Naive B cell (primary cell): ENCODE measurements around the gene TGFBR3. TPM values are rescaled to one million over a fixed set of nuclear protein-coding genes. Genes with fewer than 3 reads are reported as not detected.

Experiments used
- ATAC-seq, 2 donors: fragments of 150-1000 bp; cut with Tn5 transposase; 2 replicates each; pipeline ENCODE4 v1.10.0; 2021; ENCODE audit warnings: low read depth in 2 of 2, mild to moderate bottlenecking in 2 of 2, moderate library complexity in 2 of 2
- DNase-seq: peaks from one replicate; pipeline ENCODE4 v3.0.0; 2022
- H3K27ac Mint-ChIP-seq, 6 donors: one replicate each; pipeline ENCODE4 v1.8.0; 2020 to 2022; ENCODE audit warnings: mild to moderate bottlenecking in 6 of 6, mixed read lengths in 6 of 6, moderate library complexity in 5 of 6, inconsistent platforms in 2 of 6
- H3K27me3 Mint-ChIP-seq, 3 donors: one replicate each; pipeline ENCODE4 v1.8.0; 2021 to 2022; ENCODE audit warnings: mixed read lengths in 3 of 3, mild to moderate bottlenecking in 1 of 3
- H3K36me3 Mint-ChIP-seq, 2 donors: one replicate each; pipeline ENCODE4 v1.8.0; 2020 to 2022; ENCODE audit warnings: mixed read lengths in 2 of 2, inconsistent platforms in 1 of 2, mild to moderate bottlenecking in 1 of 2
- H3K4me1 Mint-ChIP-seq, 3 donors: one replicate each; pipeline ENCODE4 v1.8.0; 2020 to 2022; ENCODE audit warnings: mixed read lengths in 3 of 3, inconsistent platforms in 1 of 3, mild to moderate bottlenecking in 1 of 3, moderate library complexity in 1 of 3
- H3K4me3 Mint-ChIP-seq, 8 donors: one replicate each; pipeline ENCODE4 v1.8.0; 2020 to 2022; ENCODE audit warnings: mild to moderate bottlenecking in 8 of 8, mixed read lengths in 8 of 8, moderate library complexity in 8 of 8, inconsistent platforms in 2 of 8
- H3K9me3 Mint-ChIP-seq, 7 donors: one replicate each; pipeline ENCODE4 v1.8.0; 2020 to 2022; ENCODE audit warnings: mixed read lengths in 7 of 7, mild to moderate bottlenecking in 5 of 7, inconsistent platforms in 2 of 7, moderate library complexity in 1 of 7
- polyA plus RNA-seq, 6 donors: library from polyadenylated mRNA; unstranded; fragments of 300-500 nt; fragmentation: Illumina TruSeq; gene quantifications; one replicate each; pipeline ENCODE4 v1.2.3, GENCODE V29; 2021; ENCODE audit warnings: low read depth in 6 of 6

TGFBR3 gene
- polyA plus RNA-seq, 6 donors from 2014 or later, result 0.04 to 0.43 (median 0.31) TPM

DNA sequence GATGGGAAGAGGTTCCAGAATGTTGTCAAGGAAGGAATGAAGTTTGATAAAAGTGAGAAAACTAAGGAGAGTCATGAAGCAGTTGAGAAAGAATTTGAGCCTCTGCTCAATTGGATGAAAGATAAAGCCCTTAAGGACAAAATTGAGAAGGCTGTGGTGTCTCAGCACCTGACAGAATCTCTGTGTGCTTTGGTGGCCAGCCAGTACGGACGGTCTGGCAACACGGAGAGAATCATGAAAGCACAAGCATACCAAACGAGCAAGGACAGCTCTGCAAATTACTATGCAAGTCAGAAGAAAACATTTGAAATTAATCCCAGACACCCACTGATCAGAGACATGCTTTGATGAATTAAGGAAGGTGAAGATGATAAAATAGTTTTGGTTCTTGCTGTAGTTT is 242.5 kb downstream of the TGFBR3 start:
- Mint-ChIP-seq H3K27ac (no peak overlapping the region), H3K27me3 (peaks cover 0 to 19% (median 0%) of the 10 kb centered on the region in 3 donors), H3K4me3 (no peak overlapping the region), H3K4me1 (no peaks in the 10 kb centered on the region), H3K9me3 (peaks cover 0 to 18% (median 9%) of the 10 kb centered on the region in 7 donors), H3K36me3 (peaks cover 4 to 10% of the 10 kb centered on the region in 2 donors)
- no peak for DNase-seq
- ATAC-seq, result no peak

DNA sequence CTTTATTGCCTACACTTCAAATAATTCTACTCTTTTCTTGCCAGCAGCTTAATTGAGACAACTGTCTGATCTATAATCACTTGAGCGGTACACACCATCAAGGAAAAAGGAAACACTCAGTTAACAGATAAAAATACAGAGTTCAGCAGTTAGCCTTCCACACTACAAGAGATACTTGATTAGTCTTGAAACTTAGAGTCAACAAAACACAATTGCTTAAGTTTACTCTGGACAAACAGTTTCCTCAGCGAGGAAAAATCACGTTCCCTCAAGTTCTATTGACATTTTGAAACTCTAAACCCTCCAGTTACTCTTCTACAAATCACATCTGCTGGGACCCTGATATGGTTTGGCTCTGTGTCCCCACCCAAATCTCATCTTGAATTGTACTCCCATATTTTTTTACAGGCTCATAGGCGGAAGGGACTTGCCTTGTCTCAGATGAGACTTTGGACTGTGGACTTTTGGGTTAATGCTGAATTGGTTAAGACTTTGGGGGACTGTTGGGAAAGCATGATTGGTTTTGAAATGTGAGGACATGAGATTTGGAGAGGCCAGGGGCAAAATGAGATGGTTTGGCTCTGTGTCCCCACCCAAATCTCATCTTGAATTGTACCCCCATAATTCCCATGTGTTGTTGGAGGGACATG is 244.9 kb downstream of the TGFBR3 start:
- Mint-ChIP-seq H3K4me3 (no peak overlapping the region), H3K4me1 (no peaks in the 10 kb centered on the region), H3K9me3 (peaks cover 0 to 18% (median 9%) of the 10 kb centered on the region in 7 donors), H3K27me3 (peaks cover 0 to 19% (median 0%) of the 10 kb centered on the region in 3 donors), H3K36me3 (peaks cover 4 to 10% of the 10 kb centered on the region in 2 donors), H3K27ac (no peak overlapping the region)
- no peak for DNase-seq
- no peak for ATAC-seq

DNA sequence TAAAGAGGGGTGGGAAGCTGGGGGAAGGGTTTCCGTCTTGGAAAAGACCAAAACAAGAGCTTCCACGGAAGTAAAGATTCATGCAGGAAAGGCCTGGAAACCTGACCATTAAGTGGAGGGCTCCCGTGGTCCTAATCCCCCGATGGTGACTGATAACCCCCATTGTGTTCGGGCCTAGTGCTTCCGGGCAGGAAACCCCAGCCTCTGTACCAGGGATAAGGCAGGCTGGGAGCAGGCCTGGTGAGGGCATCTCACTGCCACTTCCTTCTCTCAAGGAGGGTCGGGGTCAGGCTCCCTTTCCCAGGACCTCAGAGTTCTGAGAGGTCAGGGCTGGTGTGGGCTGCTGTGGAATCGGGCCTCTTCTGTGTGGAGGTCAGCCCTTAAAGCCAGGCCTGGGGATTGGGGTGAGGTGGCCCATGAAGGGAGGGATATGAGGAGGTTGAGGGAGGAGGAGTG is 248.4 kb downstream of the TGFBR3 start:
- Mint-ChIP-seq H3K27ac (peak overlapping the region in 2 of 6 donors; percentile 32 to 61), H3K4me1 (no peaks in the 10 kb centered on the region), H3K9me3 (peaks cover 0 to 18% (median 9%) of the 10 kb centered on the region in 7 donors), H3K36me3 (peaks cover 4 to 10% of the 10 kb centered on the region in 2 donors), H3K4me3 (no peak overlapping the region), H3K27me3 (peaks cover 0 to 12% (median 0%) of the 10 kb centered on the region in 3 donors)
- DNase-seq, result no peak
- no peak for ATAC-seq

DNA sequence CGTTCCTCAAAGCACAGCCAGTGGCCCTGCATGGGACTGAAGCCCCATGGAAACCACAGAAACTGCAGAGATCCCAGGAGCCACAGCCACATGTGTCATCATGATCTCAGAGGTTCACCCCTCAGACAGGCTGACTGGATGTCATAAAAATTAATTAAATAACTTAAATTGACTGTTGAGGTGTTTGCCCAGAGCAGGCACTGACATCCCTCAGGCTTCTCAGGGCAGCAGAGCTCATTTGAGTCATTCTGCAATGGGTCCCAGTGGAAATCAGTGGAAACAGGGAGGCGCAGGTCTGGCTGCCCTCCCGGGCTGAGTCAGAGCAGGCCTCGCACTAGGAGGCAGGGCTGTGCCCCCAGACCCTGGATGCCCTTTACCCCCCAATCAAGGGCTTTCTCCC is 250.2 kb downstream of the TGFBR3 start:
- no peak for DNase-seq

DNA sequence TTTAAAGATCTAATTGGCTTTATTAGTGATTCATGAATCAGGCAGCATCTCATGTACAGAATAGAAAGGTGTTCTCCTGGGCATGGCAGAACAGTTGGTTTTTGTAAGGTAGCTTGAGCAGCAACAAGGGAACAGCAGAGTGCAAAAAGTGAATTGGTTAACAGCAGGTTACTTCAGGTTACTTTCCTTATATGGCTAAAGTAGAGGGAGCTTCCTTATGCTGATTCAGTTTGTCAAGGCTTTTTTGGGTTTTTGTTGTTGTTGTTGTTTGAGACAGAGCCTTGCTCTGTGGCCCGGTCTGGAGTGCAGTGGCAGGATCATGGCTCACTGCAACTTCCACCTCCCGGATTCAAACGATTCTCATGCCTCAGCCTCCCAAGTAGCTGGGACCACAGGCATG is 252.5 kb downstream of the TGFBR3 start:
- Mint-ChIP-seq H3K9me3 (peaks cover 0 to 4% (median 0%) of the 10 kb centered on the region in 7 donors), H3K27ac (no peak overlapping the region), H3K27me3 (no peaks in the 10 kb centered on the region), H3K4me3 (no peak overlapping the region), H3K4me1 (peaks cover 0 to 2% (median 0%) of the 10 kb centered on the region in 3 donors), H3K36me3 (no peaks in the 10 kb centered on the region)
- no peak for ATAC-seq
- no peak for DNase-seq

More for the DNA sequence above, 250.2 kb downstream of the TGFBR3 start:
- no peak overlapping the region for H3K27ac Mint-ChIP-seq
- peaks cover 0 to 2% (median 0%) of the 10 kb centered on the region in 3 donors for H3K4me1 Mint-ChIP-seq
- H3K4me3 Mint-ChIP-seq, result no peak overlapping the region
- peaks cover 0 to 1% (median 0%) of the 10 kb centered on the region in 3 donors for H3K27me3 Mint-ChIP-seq
- peaks cover 0 to 12% (median 2%) of the 10 kb centered on the region in 7 donors for H3K9me3 Mint-ChIP-seq
- H3K36me3 Mint-ChIP-seq, result peaks cover 0 to 1% of the 10 kb centered on the region in 2 donors
- no peak for ATAC-seq

DNA sequence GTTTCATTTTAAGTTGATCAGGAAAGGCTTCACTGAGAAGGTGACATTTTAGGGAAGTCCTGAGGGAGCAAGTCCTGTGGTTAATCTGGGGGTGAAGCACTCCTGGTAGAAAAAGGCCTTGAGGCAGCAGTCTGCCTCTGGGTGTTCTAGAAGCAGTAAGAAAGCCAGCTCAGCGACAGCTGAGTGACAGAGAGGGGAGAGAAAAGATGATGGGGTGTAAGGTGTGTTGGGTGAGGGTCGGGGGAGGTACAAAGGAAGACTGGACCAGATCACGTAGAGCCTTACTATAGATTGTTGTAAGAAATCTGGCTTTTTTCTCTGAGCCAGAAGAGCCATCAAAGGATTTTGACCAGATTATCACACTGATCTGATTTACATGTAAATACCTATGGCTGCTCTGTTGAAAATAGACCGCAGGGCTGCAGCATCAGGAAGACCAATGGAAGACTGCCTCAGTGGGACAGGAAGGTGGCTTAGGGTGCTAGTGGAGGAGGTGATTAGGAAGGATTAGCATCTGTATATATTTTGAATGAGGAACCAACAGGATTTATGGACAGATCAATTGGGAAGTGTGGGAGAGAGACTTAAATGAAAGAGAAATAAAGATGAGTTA is 254.1 kb downstream of the TGFBR3 start:
- H3K4me3 Mint-ChIP-seq, result no peak overlapping the region
- ATAC-seq (no peak), DNase-seq (no peak)
- H3K36me3 Mint-ChIP-seq, result no peaks in the 10 kb centered on the region
- peaks cover 0 to 2% (median 0%) of the 10 kb centered on the region in 3 donors for H3K4me1 Mint-ChIP-seq
- H3K27ac Mint-ChIP-seq, result peak overlapping the region in 1 of 6 donors; percentile 40
- H3K9me3 Mint-ChIP-seq, result peaks cover 0 to 7% (median 4%) of the 10 kb centered on the region in 7 donors
- no peaks in the 10 kb centered on the region for H3K27me3 Mint-ChIP-seq

DNA sequence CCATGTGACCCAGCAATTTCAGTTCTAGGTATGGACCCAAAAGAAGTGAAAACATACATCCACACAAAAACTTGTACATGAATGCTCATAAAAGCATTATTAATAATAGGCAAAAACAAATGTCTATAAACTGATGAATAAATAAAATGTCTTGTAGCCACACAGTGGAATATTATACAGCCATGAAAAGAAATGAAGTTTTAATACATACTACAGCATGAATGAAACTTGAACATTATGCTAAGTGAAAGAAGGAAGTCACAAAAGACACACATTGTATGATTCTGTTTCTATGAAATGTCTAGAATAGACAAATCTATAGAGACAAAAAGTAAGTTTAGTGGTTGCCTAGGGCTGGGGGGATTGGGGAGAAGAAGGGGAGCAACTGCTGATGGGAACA is 255.1 kb downstream of the TGFBR3 start:
- Mint-ChIP-seq H3K36me3 (no peaks in the 10 kb centered on the region), H3K27me3 (no peaks in the 10 kb centered on the region), H3K4me3 (no peak overlapping the region), H3K27ac (no peak overlapping the region), H3K9me3 (peaks cover 0 to 7% (median 4%) of the 10 kb centered on the region in 7 donors), H3K4me1 (peaks cover 0 to 2% (median 0%) of the 10 kb centered on the region in 3 donors)
- ATAC-seq (no peak), DNase-seq (no peak)

Other genes starting within 250 kb of the TGFBR3 start
- not detected for gene BRDT, start 63.2 kb upstream of the TGFBR3 start, polyA plus RNA-seq
- gene EPHX4, start 143.8 kb upstream of the TGFBR3 start, polyA plus RNA-seq, result not detected
- not detected for gene SETSIP, start 189.3 kb upstream of the TGFBR3 start, polyA plus RNA-seq
- gene BTBD8, start 194.2 kb upstream of the TGFBR3 start, polyA plus RNA-seq, result under 1 TPM in 5 of 6 donors, not detected in 1; 0.25 to 0.79 (median 0.50) TPM